Measurements from ENCODE around the gene VSTM2B.

The VSTM2B gene

DNA sequence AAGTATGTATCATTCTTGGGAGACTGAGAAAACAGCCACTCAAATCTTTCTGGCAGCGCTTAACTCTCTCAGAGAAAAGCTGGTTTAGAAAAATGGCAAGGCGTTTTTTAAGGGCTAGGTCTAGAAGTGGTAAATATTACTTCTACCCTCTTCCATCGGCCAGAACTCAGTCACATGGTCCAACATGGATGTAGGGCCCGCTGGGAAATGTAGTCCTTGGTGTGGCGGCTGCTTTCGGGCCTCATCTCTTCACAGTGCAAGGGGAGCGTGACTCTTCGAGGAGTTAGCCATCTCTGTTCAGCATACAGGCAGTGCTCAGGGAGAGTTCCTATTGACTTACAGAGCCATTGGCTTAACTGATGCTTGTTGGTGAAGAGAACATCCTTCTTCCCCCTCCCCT, 6.3 kb downstream of the VSTM2B start:
- in situ Hi-C loops (cut with HindIII; ENCODE audit: low pct_unique_long_range_greater_than_20kb, low sequenced_read_pairs) = no loop called here
- no peak for DNase-seq (ENCODE audit: low read depth in 1 of 2, low spot score in 1 of 2)
- no peak for TF ChIP-seq JUND (IDR thresholded peaks at IDR 0.05; ENCODE audit: low read depth)

DNA sequence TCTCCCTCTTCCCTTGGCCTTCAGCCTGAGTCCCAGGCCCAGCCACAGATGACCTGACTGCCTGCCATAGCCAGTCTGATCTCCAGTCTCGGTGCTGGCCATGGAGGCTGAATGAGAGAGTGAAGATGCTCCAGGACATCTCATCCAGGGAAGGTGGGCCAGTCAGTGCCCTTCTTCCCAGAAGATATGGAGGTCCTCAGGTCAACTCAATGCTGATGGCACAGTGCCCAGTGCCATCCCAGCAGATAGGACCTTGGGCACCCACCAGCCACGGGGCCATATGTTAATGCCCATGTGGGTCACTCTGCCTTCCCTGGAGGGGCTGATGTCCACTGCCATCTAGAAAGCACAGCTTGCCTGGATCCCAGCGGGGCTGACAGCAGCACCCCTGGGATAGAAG, 7.2 kb downstream of the VSTM2B start:
- no peak for TF ChIP-seq JUND (IDR thresholded peaks at IDR 0.05; ENCODE audit: low read depth)
- in situ Hi-C loops (cut with HindIII; ENCODE audit: low pct_unique_long_range_greater_than_20kb, low sequenced_read_pairs) = no loop called here
- DNase-seq (ENCODE audit: low read depth in 1 of 2, low spot score in 1 of 2) = no peak

DNA sequence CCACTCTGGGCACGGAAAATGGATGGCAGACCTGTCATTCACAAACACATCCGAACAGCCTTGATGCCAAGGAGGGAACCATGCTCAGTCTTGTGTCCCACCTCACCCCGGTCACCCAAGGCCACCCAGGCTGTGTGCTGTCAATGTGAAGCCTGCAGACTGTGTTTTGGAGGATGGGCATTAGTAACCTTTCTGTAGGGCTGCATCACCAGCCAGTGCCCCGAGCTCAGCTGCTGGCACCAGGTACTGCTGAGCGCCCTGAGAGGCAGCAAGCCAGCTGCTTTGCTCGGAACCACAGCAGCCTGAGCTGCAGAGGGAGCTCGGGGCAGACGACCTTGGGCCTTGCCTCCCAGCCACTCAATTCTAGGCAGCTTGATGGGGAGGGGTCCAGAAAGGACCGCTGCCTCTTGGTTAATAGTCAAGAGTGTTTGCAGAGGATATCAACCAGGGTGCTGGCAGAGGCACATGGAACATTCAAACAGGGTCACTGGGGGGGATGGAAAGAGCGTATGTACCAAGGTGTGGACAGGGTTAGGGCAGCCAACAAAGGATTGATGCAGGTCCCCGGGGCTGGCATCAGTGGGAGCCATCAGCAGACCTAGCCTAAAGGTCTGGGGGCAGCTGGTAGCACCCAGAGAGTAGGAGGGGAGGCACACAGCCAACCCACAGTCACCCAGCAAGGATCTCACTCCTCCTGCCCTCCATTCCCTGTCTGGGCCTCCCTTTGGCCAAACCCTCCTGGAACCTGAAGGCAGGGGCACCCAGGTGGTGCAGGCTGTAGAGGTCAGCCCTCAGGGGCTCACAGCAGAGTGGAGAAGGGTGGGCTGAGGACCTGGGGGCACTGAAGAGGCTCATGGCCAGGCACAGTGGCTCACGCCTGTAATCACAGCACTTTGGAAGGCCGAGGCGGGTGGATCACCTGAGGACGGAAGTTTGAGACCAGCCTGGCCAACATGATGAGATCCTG, 8.1 kb downstream of the VSTM2B start:
- no peak for TF ChIP-seq JUND (IDR thresholded peaks at IDR 0.05; ENCODE audit: low read depth)
- DNase-seq (ENCODE audit: low read depth in 1 of 2, low spot score in 1 of 2) = no peak
- in situ Hi-C loops (cut with HindIII; ENCODE audit: low pct_unique_long_range_greater_than_20kb, low sequenced_read_pairs) = no loop called here

DNA sequence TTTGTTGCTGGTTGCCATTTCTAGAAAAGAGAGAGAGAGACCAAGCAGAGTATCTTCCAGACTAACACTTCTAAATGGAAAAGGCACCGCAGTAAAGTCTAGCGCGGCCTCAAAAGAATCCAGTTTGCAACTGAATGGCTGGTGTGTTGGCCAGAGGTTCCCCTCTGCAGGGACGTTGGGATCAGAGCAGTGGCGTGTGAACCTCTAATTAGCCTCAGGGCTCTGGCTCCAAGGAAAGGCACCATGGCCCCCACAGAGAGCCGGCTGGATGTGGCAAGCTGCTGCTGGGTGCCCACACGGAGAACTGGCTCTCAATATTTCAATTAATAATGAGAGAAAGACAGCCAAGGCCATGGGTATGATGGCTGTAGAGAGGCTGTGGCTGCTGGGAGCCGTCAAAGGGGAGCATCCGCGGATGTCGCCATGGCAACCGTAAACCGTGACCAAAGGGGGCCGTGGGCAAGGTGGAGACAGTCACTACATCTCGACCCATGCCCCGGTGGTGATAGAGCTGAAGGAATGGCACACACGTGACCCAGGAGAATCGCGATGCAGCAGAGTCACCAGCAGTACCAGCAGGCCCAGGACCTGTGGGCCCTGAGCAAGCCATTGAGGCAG, 9.5 kb downstream of the VSTM2B start:
- no peak for DNase-seq (ENCODE audit: low read depth in 1 of 2, low spot score in 1 of 2)
- in situ Hi-C loops (cut with HindIII; ENCODE audit: low pct_unique_long_range_greater_than_20kb, low sequenced_read_pairs) = no loop called here
- no peak for TF ChIP-seq JUND (IDR thresholded peaks at IDR 0.05; ENCODE audit: low read depth)

DNA sequence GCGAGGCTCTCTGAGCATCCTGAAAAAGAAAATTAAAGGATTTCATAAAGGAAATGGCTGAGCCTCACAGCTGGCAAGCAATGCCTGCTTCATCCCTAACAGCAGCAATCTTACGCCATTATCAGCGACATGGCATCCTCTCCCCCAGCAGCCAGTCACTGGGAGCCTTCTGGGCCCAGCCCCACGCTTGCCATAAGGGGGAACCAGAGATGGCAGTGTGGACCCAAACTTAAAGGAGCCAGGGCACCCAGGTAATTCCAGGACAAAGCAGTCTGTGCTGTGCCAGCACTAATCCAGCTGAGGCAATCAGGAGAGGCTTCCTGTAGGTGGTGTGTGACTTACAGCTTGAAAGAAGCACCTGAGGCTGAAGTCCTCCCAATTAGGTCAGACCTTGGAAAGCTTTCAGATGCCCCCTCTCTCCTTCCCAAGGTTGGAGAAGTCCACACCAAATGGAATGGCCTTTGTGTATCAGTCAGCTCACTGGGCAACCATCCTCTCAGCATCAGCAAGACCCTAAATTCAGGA, 10.3 kb downstream of the VSTM2B start:
- no peak for TF ChIP-seq JUND (IDR thresholded peaks at IDR 0.05; ENCODE audit: low read depth)
- in situ Hi-C loops (cut with HindIII; ENCODE audit: low pct_unique_long_range_greater_than_20kb, low sequenced_read_pairs) = no loop called here
- no peak for DNase-seq (ENCODE audit: low read depth in 1 of 2, low spot score in 1 of 2)

DNA sequence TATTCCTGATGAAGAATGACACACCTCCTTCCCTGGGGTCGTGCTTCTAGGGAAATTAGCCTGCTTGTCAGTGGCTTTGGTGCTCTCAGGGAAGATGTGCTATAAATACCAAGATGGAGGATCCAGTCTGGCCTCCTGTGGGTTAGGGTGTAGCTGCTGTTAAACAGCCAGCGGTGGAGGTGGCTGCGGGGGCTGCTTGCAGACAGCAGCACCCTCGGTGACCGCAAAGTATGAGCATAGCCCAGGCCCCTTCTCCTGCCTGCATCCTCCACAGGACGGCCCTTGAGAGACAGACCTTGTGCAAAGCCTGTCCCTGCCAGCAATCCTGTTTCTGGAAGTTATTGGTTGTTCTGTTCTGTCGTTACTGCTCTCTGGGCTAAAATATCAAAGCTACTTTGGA, 11.4 kb downstream of the VSTM2B start:
- no peak for TF ChIP-seq JUND (IDR thresholded peaks at IDR 0.05; ENCODE audit: low read depth)
- in situ Hi-C loops (cut with HindIII; ENCODE audit: low pct_unique_long_range_greater_than_20kb, low sequenced_read_pairs) = no loop called here

DNA sequence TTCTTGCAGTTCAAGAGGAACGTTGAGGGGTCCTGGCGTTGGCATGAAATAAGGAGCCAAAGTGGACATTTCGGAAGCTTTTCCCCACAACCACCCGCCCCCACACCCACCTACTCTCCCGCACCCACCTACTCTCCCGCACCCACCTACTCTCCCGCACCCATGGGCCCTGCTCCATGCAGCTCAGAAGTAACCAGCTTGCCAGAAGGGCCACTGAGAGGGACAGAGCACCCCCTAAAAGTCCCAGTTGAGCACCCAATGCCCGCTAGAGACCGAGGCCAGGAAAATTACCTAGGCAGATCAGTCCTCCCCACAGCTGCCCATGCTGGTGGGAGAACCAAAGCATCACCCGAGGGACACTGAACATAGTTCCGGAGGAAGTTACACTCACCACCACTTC, 11.8 kb downstream of the VSTM2B start:
- TF ChIP-seq JUND (IDR thresholded peaks at IDR 0.05; ENCODE audit: low read depth) = no peak
- no peak for DNase-seq (ENCODE audit: low read depth in 1 of 2, low spot score in 1 of 2)

More for the DNA sequence above, 11.4 kb downstream of the VSTM2B start:
- no peak for DNase-seq (ENCODE audit: low read depth in 1 of 2, low spot score in 1 of 2)

DNA sequence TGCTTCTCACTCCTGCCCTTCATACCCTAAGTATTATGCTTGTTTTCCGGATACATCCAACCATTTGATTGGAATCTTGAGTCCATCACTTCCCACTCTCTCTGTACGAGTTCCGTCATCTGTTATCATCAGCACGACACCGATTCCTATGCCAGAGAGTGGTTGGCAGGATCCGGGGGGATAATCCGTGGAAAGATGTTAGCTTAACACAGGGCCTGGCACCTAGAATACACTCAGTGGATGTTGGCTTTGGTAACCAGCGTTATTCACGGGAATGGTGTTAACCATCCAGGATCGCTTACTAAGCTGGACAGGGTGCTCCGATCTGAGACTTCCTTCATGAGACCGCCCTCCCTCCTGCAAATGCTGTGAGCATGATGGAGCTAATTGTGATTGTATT, 12.4 kb downstream of the VSTM2B start:
- TF ChIP-seq JUND (IDR thresholded peaks at IDR 0.05; ENCODE audit: low read depth) = no peak
- in situ Hi-C loops (cut with HindIII; ENCODE audit: low pct_unique_long_range_greater_than_20kb, low sequenced_read_pairs) = no loop called here
- DNase-seq (ENCODE audit: low read depth in 1 of 2, low spot score in 1 of 2) = no peak

More for the DNA sequence above, 11.8 kb downstream of the VSTM2B start:
- in situ Hi-C loops (cut with HindIII; ENCODE audit: low pct_unique_long_range_greater_than_20kb, low sequenced_read_pairs) = no loop called here

DNA sequence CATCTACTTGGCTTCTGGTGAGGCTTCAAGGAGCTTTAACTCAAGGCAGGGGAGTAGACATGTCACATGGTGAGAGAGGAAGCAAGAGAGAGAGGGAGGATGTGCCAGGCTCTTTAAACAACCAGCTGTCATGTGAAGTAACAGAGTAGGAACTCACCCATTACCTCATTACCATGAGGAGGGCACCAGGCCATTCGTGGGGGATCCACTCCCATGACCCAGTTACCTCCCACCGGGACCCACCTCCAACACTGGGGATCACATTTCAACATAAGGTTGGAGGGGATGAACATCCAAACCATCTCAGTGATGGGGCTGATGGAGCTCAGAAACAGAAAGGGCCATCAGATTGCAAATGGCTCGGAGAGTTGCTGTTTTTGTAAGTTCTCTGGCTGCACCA, 12.9 kb downstream of the VSTM2B start:
- in situ Hi-C loops (cut with HindIII; ENCODE audit: low pct_unique_long_range_greater_than_20kb, low sequenced_read_pairs) = no loop called here
- no peak for DNase-seq (ENCODE audit: low read depth in 1 of 2, low spot score in 1 of 2)
- TF ChIP-seq JUND (IDR thresholded peaks at IDR 0.05; ENCODE audit: low read depth) = no peak

DNA sequence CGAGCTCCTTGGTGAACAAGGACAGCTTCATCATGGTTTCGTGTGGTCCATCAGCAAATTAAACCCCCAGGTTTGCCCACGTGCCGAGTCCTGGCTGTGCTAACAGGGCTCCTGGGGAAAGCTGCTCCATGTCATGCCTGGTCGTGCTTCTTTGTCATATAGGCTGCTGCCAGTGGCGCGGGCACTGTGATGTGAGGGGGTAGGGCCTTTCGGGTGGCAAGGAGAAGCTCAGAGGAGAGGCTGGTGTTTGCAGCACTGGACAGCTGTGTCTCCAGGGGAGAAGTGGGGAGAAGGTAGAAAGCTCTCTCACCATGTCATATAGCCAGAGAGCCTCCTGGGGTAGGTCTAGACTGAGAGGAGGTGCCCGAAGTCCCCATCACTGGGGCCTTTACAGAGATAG, 13.3 kb downstream of the VSTM2B start:
- no peak for DNase-seq (ENCODE audit: low read depth in 1 of 2, low spot score in 1 of 2)
- in situ Hi-C loops (cut with HindIII; ENCODE audit: low pct_unique_long_range_greater_than_20kb, low sequenced_read_pairs) = no loop called here
- no peak for TF ChIP-seq JUND (IDR thresholded peaks at IDR 0.05; ENCODE audit: low read depth)

DNA sequence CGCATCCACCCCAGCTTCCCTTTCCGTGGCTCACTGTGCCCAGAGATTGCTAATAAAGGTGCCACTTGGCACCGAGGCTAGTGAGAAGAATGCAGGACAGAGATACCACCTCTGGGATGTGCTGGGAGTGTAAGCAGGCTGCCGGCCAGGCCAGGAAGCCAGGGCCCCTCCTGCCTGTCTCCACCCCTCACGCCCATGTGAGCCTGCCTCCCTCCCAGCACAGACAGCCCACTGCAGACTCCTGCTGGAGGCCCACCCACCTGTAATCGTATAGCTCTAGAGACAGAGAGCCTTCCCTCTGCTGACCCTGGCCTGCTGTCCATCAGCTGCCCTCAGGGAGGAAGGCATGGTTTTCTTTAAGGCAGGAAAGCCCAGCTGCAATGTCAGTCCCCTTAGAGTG, 13.9 kb downstream of the VSTM2B start:
- TF ChIP-seq JUND (IDR thresholded peaks at IDR 0.05; ENCODE audit: low read depth) = no peak
- DNase-seq (ENCODE audit: low read depth in 1 of 2, low spot score in 1 of 2) = no peak
- in situ Hi-C loops (cut with HindIII; ENCODE audit: low pct_unique_long_range_greater_than_20kb, low sequenced_read_pairs) = no loop called here

DNA sequence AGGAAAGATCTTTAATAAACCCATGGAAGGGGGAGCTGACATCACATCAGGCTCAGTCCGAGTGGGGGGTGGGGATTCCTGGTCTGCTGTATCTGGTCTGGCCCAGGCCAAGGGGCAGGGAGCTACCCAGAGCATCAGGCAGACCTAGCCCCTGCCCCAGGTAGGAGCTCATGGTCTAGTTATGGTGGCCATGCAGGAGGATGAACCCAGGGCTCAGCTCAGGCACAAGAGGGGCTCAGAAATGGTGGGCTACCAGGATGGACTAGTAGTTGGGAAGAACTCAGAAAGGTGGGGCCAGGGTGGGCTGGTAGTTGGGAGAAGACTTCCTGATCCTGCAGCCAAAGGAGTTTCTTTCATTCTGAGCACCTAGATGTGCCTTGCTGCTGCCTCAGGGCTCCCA, 14.3 kb downstream of the VSTM2B start:
- DNase-seq (ENCODE audit: low read depth in 1 of 2, low spot score in 1 of 2) = no peak
- in situ Hi-C loops (cut with HindIII; ENCODE audit: low pct_unique_long_range_greater_than_20kb, low sequenced_read_pairs) = no loop called here
- no peak for TF ChIP-seq JUND (IDR thresholded peaks at IDR 0.05; ENCODE audit: low read depth)

Measured in T47D (cell line).